ENCODE data around the gene HDLBP. TPM values are rescaled to one million over a fixed set of nuclear protein-coding genes. Genes with fewer than 3 reads are reported as not detected.

Gene HDLBP
- total RNA-seq, 1 experiment from 2014 or later, result 350 TPM

DNA sequence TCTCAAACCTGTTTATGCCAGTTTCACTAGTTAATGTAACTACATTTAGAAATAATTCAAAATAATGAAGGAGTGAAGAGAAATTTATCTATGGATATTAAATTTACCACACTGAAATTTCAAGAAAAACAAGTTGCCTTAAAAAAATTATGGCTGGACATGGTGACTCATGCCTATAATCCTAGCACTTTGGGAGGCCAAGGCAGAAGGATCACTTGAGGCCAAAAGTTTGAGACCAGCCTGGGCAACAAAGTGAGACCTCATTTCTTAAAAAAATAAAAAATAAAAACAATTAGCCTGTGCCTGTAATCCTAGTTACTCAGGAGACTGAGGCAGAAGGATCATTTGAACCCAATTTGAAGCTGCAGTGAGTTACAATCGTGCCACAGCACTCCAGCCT lies 29.9 kb downstream of the HDLBP start:
- intact Hi-C loops (cut with micrococcal nuclease; ENCODE audit: unreplicated experiment), result no loop called here
- BruUV-seq (replicated peaks), result no TSS peak
- Mint-ChIP-seq H3K4me1 (ENCODE audit: low read depth, unreplicated experiment) (peaks cover 19% of the 10 kb centered on the region), H3K36me3 (ENCODE audit: insufficient read depth, unreplicated experiment) (peaks cover 32% of the 10 kb centered on the region), H3K27ac (ENCODE audit: unreplicated experiment) (no peak overlapping the region), H3K9me3 (ENCODE audit: unreplicated experiment) (no peaks in the 10 kb centered on the region), H3K4me3 (ENCODE audit: unreplicated experiment) (no peak overlapping the region), H3K27me3 (ENCODE audit: insufficient read depth, unreplicated experiment) (no peaks in the 10 kb centered on the region)
- no peaks in the 10 kb centered on the region for H3K27me3 ChIP-seq (replicated peaks; ENCODE audit: control insufficient read depth, insufficient read depth, low read length)
- no peaks in the 10 kb centered on the region for H3K9me3 ChIP-seq
- peaks cover 13% of the 10 kb centered on the region; the same call in 1 of the 2 replicates for H3K4me1 ChIP-seq
- TF ChIP-seq CTCF (IDR thresholded peaks at IDR 0.05; ENCODE audit: insufficient read depth in 1 of 2, low read depth in 1 of 2, low read length in 1 of 2, severe bottlenecking in 1 of 2, unreplicated experiment in 1 of 2), result no peak
- DNase-seq, result no peak
- CTCF ChIA-PET, result no interaction called here
- H3K4me3 ChIP-seq (ENCODE audit: low read depth, low read length), result no peak overlapping the region
- POLR2A ChIA-PET, result no interaction called here
- no peaks in the 10 kb centered on the region for H3K36me3 ChIP-seq (ENCODE audit: control insufficient read depth, insufficient read depth, low read length)

DNA sequence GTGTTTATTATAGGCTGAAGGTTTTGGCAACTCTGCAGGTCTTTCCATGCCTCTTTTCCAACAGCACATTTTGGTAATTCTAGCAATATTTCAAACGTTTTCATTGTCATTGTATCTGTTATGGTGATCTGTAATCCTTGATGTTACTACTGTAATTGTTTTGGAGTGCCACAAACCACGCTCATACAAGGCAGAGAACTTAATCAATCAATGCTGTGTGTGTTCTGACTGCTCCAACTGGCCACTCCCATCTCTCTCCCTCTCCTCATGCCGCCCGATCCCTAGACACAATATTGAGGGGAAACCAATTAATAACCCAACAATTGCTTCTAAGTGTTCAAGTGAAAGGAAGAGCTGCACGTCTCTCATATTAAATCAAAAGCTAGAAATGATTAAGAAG lies 32.9 kb downstream of the HDLBP start:
- Mint-ChIP-seq H3K9me3 (ENCODE audit: unreplicated experiment) (no peaks in the 10 kb centered on the region), H3K27me3 (ENCODE audit: insufficient read depth, unreplicated experiment) (no peaks in the 10 kb centered on the region), H3K36me3 (ENCODE audit: insufficient read depth, unreplicated experiment) (peaks cover 13% of the 10 kb centered on the region), H3K4me1 (ENCODE audit: low read depth, unreplicated experiment) (peaks cover 22% of the 10 kb centered on the region), H3K27ac (ENCODE audit: unreplicated experiment) (peak overlapping the region; percentile 57), H3K4me3 (ENCODE audit: unreplicated experiment) (no peak overlapping the region)
- no peak for DNase-seq
- H3K27me3 ChIP-seq (replicated peaks; ENCODE audit: control insufficient read depth, insufficient read depth, low read length), result no peaks in the 10 kb centered on the region
- ChIA-PET POLR2A (no interaction called here), CTCF (no interaction called here)
- H3K4me3 ChIP-seq (ENCODE audit: low read depth, low read length), result no peak overlapping the region
- H3K9me3 ChIP-seq, result no peaks in the 10 kb centered on the region
- TF ChIP-seq CTCF (IDR thresholded peaks at IDR 0.05; ENCODE audit: insufficient read depth in 1 of 2, low read depth in 1 of 2, low read length in 1 of 2, severe bottlenecking in 1 of 2, unreplicated experiment in 1 of 2), result no peak
- H3K36me3 ChIP-seq (ENCODE audit: control insufficient read depth, insufficient read depth, low read length), result no peaks in the 10 kb centered on the region
- intact Hi-C loops (cut with micrococcal nuclease; ENCODE audit: unreplicated experiment), result no loop called here
- H3K4me1 ChIP-seq, result peaks cover 18% of the 10 kb centered on the region; the same call in 1 of the 2 replicates
- no TSS peak for BruUV-seq (replicated peaks)

GRCh38 chr2:241280291-241280690 lies 35.2 kb downstream of the HDLBP start:
- POLR2A ChIA-PET, result no interaction called here

More at GRCh38 chr2:241280291-241280690, 35.2 kb downstream of the HDLBP start:
- H3K4me3 ChIP-seq (ENCODE audit: low read depth, low read length), result no peak overlapping the region
- H3K27me3 ChIP-seq (replicated peaks; ENCODE audit: control insufficient read depth, insufficient read depth, low read length), result no peaks in the 10 kb centered on the region
- Mint-ChIP-seq H3K4me3 (ENCODE audit: unreplicated experiment) (no peak overlapping the region), H3K9me3 (ENCODE audit: unreplicated experiment) (peaks cover 9% of the 10 kb centered on the region), H3K27ac (ENCODE audit: unreplicated experiment) (no peak overlapping the region), H3K36me3 (ENCODE audit: insufficient read depth, unreplicated experiment) (peaks cover 13% of the 10 kb centered on the region), H3K27me3 (ENCODE audit: insufficient read depth, unreplicated experiment) (no peaks in the 10 kb centered on the region), H3K4me1 (ENCODE audit: low read depth, unreplicated experiment) (peaks cover 27% of the 10 kb centered on the region)
- peaks cover 10% of the 10 kb centered on the region; the same call in 1 of the 2 replicates for H3K4me1 ChIP-seq
- TF ChIP-seq CTCF (IDR thresholded peaks at IDR 0.05; ENCODE audit: insufficient read depth in 1 of 2, low read depth in 1 of 2, low read length in 1 of 2, severe bottlenecking in 1 of 2, unreplicated experiment in 1 of 2), result no peak
- no peaks in the 10 kb centered on the region for H3K36me3 ChIP-seq (ENCODE audit: control insufficient read depth, insufficient read depth, low read length)
- CTCF ChIA-PET, result no interaction called here
- intact Hi-C loops (cut with micrococcal nuclease; ENCODE audit: unreplicated experiment), result no loop called here
- H3K9me3 ChIP-seq, result no peaks in the 10 kb centered on the region
- DNase-seq, result no peak
- no TSS peak for BruUV-seq (replicated peaks)

Data from Caco-2 (cell line).